ENCODE results near the gene CAPN12. TPM values are rescaled to one million over a fixed set of nuclear protein-coding genes. Genes with fewer than 3 reads are reported as not detected.

CAPN12 gene
- polyA plus RNA-seq, 5 donors, result 2.4 to 5.7 (median 3.6) TPM

DNA sequence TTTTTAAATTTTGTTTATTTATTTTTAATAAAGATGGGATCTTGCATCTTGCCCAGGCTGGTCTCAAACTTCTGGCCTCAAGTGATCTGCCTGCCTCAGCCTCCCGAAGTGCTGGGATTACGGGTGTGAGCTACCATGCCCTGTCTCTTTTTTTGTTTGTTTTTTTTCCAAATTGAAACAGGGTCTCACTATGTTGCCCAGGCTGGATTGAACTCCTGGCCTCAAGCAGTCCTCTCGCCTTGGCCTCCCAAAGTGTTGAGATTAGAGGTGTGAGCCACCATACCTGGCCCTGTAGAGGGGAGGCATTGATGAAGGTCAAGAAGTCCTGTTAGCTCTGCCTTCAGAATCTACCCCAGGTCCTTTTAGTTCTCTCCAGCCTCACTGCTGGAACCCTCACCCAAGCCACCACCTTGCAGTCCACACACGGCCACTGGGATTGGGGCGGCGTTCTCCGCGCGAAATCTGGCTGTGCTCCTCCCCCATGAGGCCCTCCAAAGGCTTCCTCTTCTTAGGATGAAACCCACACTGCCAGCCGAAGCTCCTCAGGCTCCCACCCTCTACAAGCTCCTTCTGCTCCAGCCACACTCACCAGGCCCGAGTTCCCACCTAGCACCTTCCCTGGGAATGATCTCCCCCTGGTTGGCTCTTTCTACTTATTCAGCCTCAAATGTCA is 61.9 kb downstream of the CAPN12 start:
- no peak for DNase-seq

Other genes with a start within 250 kb of the CAPN12 start
- gene MAP4K1, start 126.5 kb downstream of the CAPN12 start, polyA plus RNA-seq (ENCODE audit: insufficient read depth in 1 of 5, insufficient read length in 5 of 5, low replicate concordance in 1 of 5), result 1 to 10 TPM; 2.6 to 5.2 (median 4.2) TPM
- 100 to 1,000 TPM; 242 to 279 (median 270) TPM for gene EIF3K, start 125.3 kb downstream of the CAPN12 start, polyA plus RNA-seq (ENCODE audit: insufficient read depth in 1 of 5, insufficient read length in 5 of 5, low replicate concordance in 1 of 5)
- 100 to 1,000 TPM; 331 to 403 (median 384) TPM for gene ACTN4, start 96.8 kb downstream of the CAPN12 start, polyA plus RNA-seq (ENCODE audit: insufficient read depth in 1 of 5, insufficient read length in 5 of 5, low replicate concordance in 1 of 5)
- gene LGALS7, start 29.0 kb upstream of the CAPN12 start, polyA plus RNA-seq (ENCODE audit: insufficient read depth in 1 of 5, insufficient read length in 5 of 5, low replicate concordance in 1 of 5), result 1 to 10 TPM in 2 of 5 donors, under 1 TPM in 2, not detected in 1; 0.26 to 2.2 (median 1.2) TPM
- 1 to 10 TPM in 3 of 5 donors, under 1 TPM in 1, not detected in 1; 0.71 to 1.2 (median 1.1) TPM for gene LGALS7B, start 44.7 kb upstream of the CAPN12 start, polyA plus RNA-seq (ENCODE audit: insufficient read depth in 1 of 5, insufficient read length in 5 of 5, low replicate concordance in 1 of 5)
- 1 to 10 TPM in 4 of 5 donors, under 1 TPM in 1; 0.83 to 4.7 (median 2.5) TPM for gene LGALS4, start 68.5 kb upstream of the CAPN12 start, polyA plus RNA-seq (ENCODE audit: insufficient read depth in 1 of 5, insufficient read length in 5 of 5, low replicate concordance in 1 of 5)
- gene ECH1, start 87.3 kb upstream of the CAPN12 start, polyA plus RNA-seq (ENCODE audit: insufficient read depth in 1 of 5, insufficient read length in 5 of 5, low replicate concordance in 1 of 5), result 100 to 1,000 TPM in 3 of 5 donors, 10 to 100 TPM in 2; 86.0 to 132 (median 117) TPM
- 100 to 1,000 TPM; 370 to 435 (median 405) TPM for gene HNRNPL, start 105.5 kb upstream of the CAPN12 start, polyA plus RNA-seq (ENCODE audit: insufficient read depth in 1 of 5, insufficient read length in 5 of 5, low replicate concordance in 1 of 5)
- gene RINL, start 133.8 kb upstream of the CAPN12 start, polyA plus RNA-seq (ENCODE audit: insufficient read depth in 1 of 5, insufficient read length in 5 of 5, low replicate concordance in 1 of 5), result 1 to 10 TPM; 6.4 to 9.4 (median 8.4) TPM
- 10 to 100 TPM; 46.7 to 60.0 (median 56.8) TPM for gene SIRT2, start 155.1 kb upstream of the CAPN12 start, polyA plus RNA-seq (ENCODE audit: insufficient read depth in 1 of 5, insufficient read length in 5 of 5, low replicate concordance in 1 of 5)
- 10 to 100 TPM in 1 of 5 donors, 1 to 10 TPM in 4; 4.7 to 10.1 (median 5.5) TPM for gene NFKBIB, start 155.5 kb upstream of the CAPN12 start, polyA plus RNA-seq (ENCODE audit: insufficient read depth in 1 of 5, insufficient read length in 5 of 5, low replicate concordance in 1 of 5)
- gene CCER2, start 167.7 kb upstream of the CAPN12 start, polyA plus RNA-seq (ENCODE audit: insufficient read depth in 1 of 5, insufficient read length in 5 of 5, low replicate concordance in 1 of 5), result 1 to 10 TPM in 2 of 5 donors, under 1 TPM in 2, not detected in 1; 0.46 to 1.1 (median 0.80) TPM
- gene SARS2, start 186.3 kb upstream of the CAPN12 start, polyA plus RNA-seq (ENCODE audit: insufficient read depth in 1 of 5, insufficient read length in 5 of 5, low replicate concordance in 1 of 5), result 10 to 100 TPM; 28.8 to 42.3 (median 37.7) TPM
- 10 to 100 TPM; 10.9 to 25.8 (median 15.0) TPM for gene MRPS12, start 186.5 kb upstream of the CAPN12 start, polyA plus RNA-seq (ENCODE audit: insufficient read depth in 1 of 5, insufficient read length in 5 of 5, low replicate concordance in 1 of 5)
- gene FBXO17, start 231.3 kb upstream of the CAPN12 start, polyA plus RNA-seq (ENCODE audit: insufficient read depth in 1 of 5, insufficient read length in 5 of 5, low replicate concordance in 1 of 5), result 10 to 100 TPM; 36.5 to 48.9 (median 44.2) TPM